CD14-positive monocyte (primary cell): ENCODE results near the gene PTGIR. TPM values are rescaled to one million over a fixed set of nuclear protein-coding genes. Genes with fewer than 3 reads are reported as not detected.

Source experiments
- DNase-seq, 3 donors: peaks; one replicate each; pipeline ENCODE4 v3.0.0-alpha.2; 2011 to 2022
- H2AFZ ChIP-seq: 2 replicates; pipeline ENCODE4 v1.6.0; 2012; ENCODE audit warnings: mild to moderate bottlenecking, low read depth, low read length, inconsistent platforms; ENCODE audit not compliant: insufficient read depth, poor library complexity, severe bottlenecking
- H3K27ac ChIP-seq, 2 donors: 1 replicate in 1 of 2; 2 replicates in 1 of 2; pipeline ENCODE4 v1.5.1; 2012 to 2013; ENCODE audit warnings: low read length in 2 of 2, control low read depth in 1 of 2, inconsistent platforms in 1 of 2, low read depth in 1 of 2, mild to moderate bottlenecking in 1 of 2
- H3K27me3 ChIP-seq, 2 donors: one replicate each; pipeline versions ENCODE4 v1.6.0 to v1.6.1; 2011 to 2013; ENCODE audit warnings: low read length in 2 of 2; ENCODE audit not compliant: control insufficient read depth in 2 of 2, insufficient read depth in 2 of 2
- H3K36me3 ChIP-seq, 2 donors: replicated peaks in 1 of 2; 1 replicate in 1 of 2; 2 replicates in 1 of 2; pipeline versions ENCODE4 v1.5.1 to v1.6.1; 2012 to 2013; ENCODE audit warnings: low read length in 2 of 2, control low read depth in 1 of 2, inconsistent platforms in 1 of 2, mild to moderate bottlenecking in 1 of 2; ENCODE audit not compliant: insufficient read depth in 2 of 2, control insufficient read depth in 1 of 2
- H3K4me1 ChIP-seq, 2 donors: 1 replicate in 1 of 2; 2 replicates in 1 of 2; pipeline versions ENCODE4 v1.5.1 to v1.6.1; 2012 to 2013; ENCODE audit warnings: low read length in 2 of 2, control low read depth in 1 of 2, inconsistent platforms in 1 of 2, mild to moderate bottlenecking in 1 of 2, moderate library complexity in 1 of 2; ENCODE audit not compliant: insufficient read depth in 2 of 2, control insufficient read depth in 1 of 2
- H3K4me2 ChIP-seq: replicated peaks from 2 replicates; pipeline ENCODE3; 2012; ENCODE audit warnings: low read length, moderate library complexity, mild to moderate bottlenecking; ENCODE audit not compliant: poor library complexity, severe bottlenecking; ENCODE audit errors: extremely low read depth
- H3K4me3 ChIP-seq, 3 experiments: fragments of 200-600 bp in 1 of 3; sonication (generic) in 1 of 3; replicated peaks in 1 of 3; 1 replicate in 2 of 3; 2 replicates in 1 of 3; pipeline ENCODE4 v1.5.1; 2011 to 2013; ENCODE audit warnings: low read length in 3 of 3, mild to moderate bottlenecking in 3 of 3, control low read depth in 2 of 3, low read depth in 2 of 3, inconsistent platforms in 1 of 3, moderate library complexity in 1 of 3
- H3K79me2 ChIP-seq: 2 replicates; pipeline ENCODE4 v1.6.0; 2012; ENCODE audit warnings: mild to moderate bottlenecking, control low read depth, inconsistent platforms, low read length, moderate library complexity; ENCODE audit not compliant: insufficient read depth
- H3K9ac ChIP-seq: 2 replicates; pipeline ENCODE4 v1.6.0; 2017; ENCODE audit warnings: low read length, mild to moderate bottlenecking; ENCODE audit not compliant: insufficient read depth, poor library complexity, severe bottlenecking
- H3K9me3 ChIP-seq, 2 donors: replicated peaks in 1 of 2; 1 replicate in 1 of 2; 2 replicates in 1 of 2; pipeline versions ENCODE4 v1.5.1 to v1.6.1; 2012 to 2013; ENCODE audit warnings: low read length in 2 of 2, control low read depth in 1 of 2; ENCODE audit not compliant: control insufficient read depth in 1 of 2, insufficient read depth in 1 of 2
- H4K20me1 ChIP-seq: 2 replicates; pipeline ENCODE4 v1.6.0; 2012; ENCODE audit warnings: mild to moderate bottlenecking, low read length, control low read depth, moderate library complexity; ENCODE audit not compliant: insufficient read depth
- H3K27ac Mint-ChIP-seq, 7 donors: one replicate each; pipeline ENCODE4 v1.8.0; 2020; ENCODE audit warnings: mild to moderate bottlenecking in 7 of 7, mixed read lengths in 7 of 7, moderate library complexity in 6 of 7, inconsistent platforms in 2 of 7
- H3K27me3 Mint-ChIP-seq, 3 donors: one replicate each; pipeline ENCODE4 v1.8.0; 2021 to 2022; ENCODE audit warnings: low read depth in 3 of 3, mild to moderate bottlenecking in 3 of 3, mixed read lengths in 3 of 3, moderate library complexity in 3 of 3, inconsistent platforms in 1 of 3
- H3K36me3 Mint-ChIP-seq, 2 donors: one replicate each; pipeline ENCODE4 v1.8.0; 2020; ENCODE audit warnings: mixed read lengths in 2 of 2, inconsistent platforms in 1 of 2, mild to moderate bottlenecking in 1 of 2
- H3K4me1 Mint-ChIP-seq: one replicate; pipeline ENCODE4 v1.8.0; 2020; ENCODE audit warnings: mild to moderate bottlenecking, mixed read lengths
- H3K4me3 Mint-ChIP-seq, 2 donors: one replicate each; pipeline ENCODE4 v1.8.0; 2020; ENCODE audit warnings: mild to moderate bottlenecking in 2 of 2, mixed read lengths in 2 of 2, moderate library complexity in 1 of 2
- H3K9me3 Mint-ChIP-seq, 7 donors: one replicate each; pipeline ENCODE4 v1.8.0; 2020 to 2022; ENCODE audit warnings: mixed read lengths in 7 of 7, mild to moderate bottlenecking in 6 of 7, moderate library complexity in 6 of 7, inconsistent platforms in 2 of 7
- WGBS: methylation state at CpG from one replicate; pipeline ENCODE4 v1.1.5; 2013; ENCODE audit warnings: missing lambda C conversion rate; ENCODE audit not compliant: insufficient coverage; 5-methylcytosine and 5-hydroxymethylcytosine counted together
- intact Hi-C, 2 donors: fragments of 100-400 bp; cut with micrococcal nuclease; formaldehyde crosslinking; loops; one replicate each; pipeline versions ENCODE4 v1.15.0 to v1.15.1; 2023
- polyA plus RNA-seq, 3 donors: library from polyadenylated mRNA; depleted of rRNA in 1 of 3; unstranded in 2 of 3; stranded (reverse) in 1 of 3; fragments of 300-500 nt in 2 of 3; fragments of >200 nt in 1 of 3; fragmentation: Illumina TruSeq in 2 of 3; gene quantifications; 1 replicate in 2 of 3; 2 replicates in 1 of 3; pipeline ENCODE4 v1.2.3, GENCODE V29; 2012 to 2021
- TF ChIP-seq, protein P1 (sequence below): fragments of 200-600 bp; IDR thresholded peaks from one replicate; pipeline ENCODE4 v1.8.0; 2022; ENCODE audit warnings: antibody characterized with exemption, mild to moderate bottlenecking

PTGIR gene
- polyA plus RNA-seq, 3 donors, result 12.8 to 51.2 (median 14.1) TPM

- Histone ChIP-seq H3K36me3 (peaks cover 0 to 4% of the 10 kb centered on the region in 2 donors), H3K9me3 (no peaks in the 10 kb centered on the region), H3K27ac (peak overlapping the region; percentile 0 to 75), H3K4me1 (peaks cover 75 to 80% of the 10 kb centered on the region in 2 donors), H3K9ac (peak overlapping the region; percentile 59), H3K27me3 (no peaks in the 10 kb centered on the region), H3K79me2 (peaks cover 6% of the 10 kb centered on the region), H3K4me3 (peak overlapping the region; percentile 22 to 75 (median 48)), H2AFZ (no peak overlapping the region), H4K20me1 (no peaks in the 10 kb centered on the region), H3K4me2 (peak overlapping the region; percentile 69)
- Mint-ChIP-seq H3K27me3 (peaks cover 6 to 9% (median 8%) of the 10 kb centered on the region in 3 donors), H3K36me3 (peaks cover 24 to 26% of the 10 kb centered on the region in 2 donors), H3K4me3 (peak overlapping the region; percentile 87 to 100), H3K4me1 (peaks cover 77% of the 10 kb centered on the region), H3K9me3 (peaks cover 0 to 2% (median 0%) of the 10 kb centered on the region in 7 donors), H3K27ac (peak overlapping the region in 6 of 7 donors; percentile 40 to 96 (median 92))
- DNase-seq, result no peak
- WGBS, result 87% methylated on average over 28 of the region's 35 CpGs
- intact Hi-C loops, result no loop called here
- TF ChIP-seq, protein P1, sequence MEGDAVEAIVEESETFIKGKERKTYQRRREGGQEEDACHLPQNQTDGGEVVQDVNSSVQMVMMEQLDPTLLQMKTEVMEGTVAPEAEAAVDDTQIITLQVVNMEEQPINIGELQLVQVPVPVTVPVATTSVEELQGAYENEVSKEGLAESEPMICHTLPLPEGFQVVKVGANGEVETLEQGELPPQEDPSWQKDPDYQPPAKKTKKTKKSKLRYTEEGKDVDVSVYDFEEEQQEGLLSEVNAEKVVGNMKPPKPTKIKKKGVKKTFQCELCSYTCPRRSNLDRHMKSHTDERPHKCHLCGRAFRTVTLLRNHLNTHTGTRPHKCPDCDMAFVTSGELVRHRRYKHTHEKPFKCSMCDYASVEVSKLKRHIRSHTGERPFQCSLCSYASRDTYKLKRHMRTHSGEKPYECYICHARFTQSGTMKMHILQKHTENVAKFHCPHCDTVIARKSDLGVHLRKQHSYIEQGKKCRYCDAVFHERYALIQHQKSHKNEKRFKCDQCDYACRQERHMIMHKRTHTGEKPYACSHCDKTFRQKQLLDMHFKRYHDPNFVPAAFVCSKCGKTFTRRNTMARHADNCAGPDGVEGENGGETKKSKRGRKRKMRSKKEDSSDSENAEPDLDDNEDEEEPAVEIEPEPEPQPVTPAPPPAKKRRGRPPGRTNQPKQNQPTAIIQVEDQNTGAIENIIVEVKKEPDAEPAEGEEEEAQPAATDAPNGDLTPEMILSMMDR, result no peak
Observed at GRCh38 chr19:46623915-46624502, 880 bp downstream of the PTGIR start.

DNA sequence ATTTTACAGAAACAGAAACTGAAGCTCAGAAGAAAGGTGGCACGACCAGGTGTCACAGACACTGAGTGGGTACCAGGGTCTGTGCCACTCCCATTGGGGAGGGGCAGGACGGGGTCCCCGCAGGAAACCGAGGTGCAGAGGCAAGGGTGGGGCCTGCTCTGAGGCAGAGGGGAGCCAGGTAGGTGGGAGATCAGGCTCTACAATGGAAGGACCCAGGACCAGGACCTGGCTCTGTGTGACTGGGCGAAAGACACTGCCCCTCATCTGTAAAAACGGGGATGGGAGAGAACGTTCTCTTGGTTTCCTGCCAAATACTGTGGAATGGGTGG lies 2.8 kb downstream of the PTGIR start:
- Mint-ChIP-seq H3K4me1 (peaks cover 82% of the 10 kb centered on the region), H3K4me3 (peak overlapping the region in 1 of 2 donors; percentile 67), H3K27me3 (peaks cover 8 to 10% (median 10%) of the 10 kb centered on the region in 3 donors), H3K27ac (peak overlapping the region in 2 of 7 donors; percentile 62 to 91), H3K9me3 (peaks cover 0 to 2% (median 0%) of the 10 kb centered on the region in 7 donors), H3K36me3 (peaks cover 22 to 26% of the 10 kb centered on the region in 2 donors)
- Histone ChIP-seq H3K4me1 (peaks cover 90 to 99% of the 10 kb centered on the region in 2 donors), H3K9me3 (no peaks in the 10 kb centered on the region), H3K36me3 (peaks cover 0 to 4% of the 10 kb centered on the region in 2 donors), H4K20me1 (no peaks in the 10 kb centered on the region), H3K4me3 (peak overlapping the region in 1 of 3 experiments; percentile 8), H3K79me2 (peaks cover 6% of the 10 kb centered on the region), H3K27me3 (peaks cover 0 to 4% of the 10 kb centered on the region in 2 donors), H3K27ac (no peak overlapping the region), H3K4me2 (peak overlapping the region; percentile 6), H2AFZ (no peak overlapping the region), H3K9ac (no peak overlapping the region)
- intact Hi-C loops, result no loop called here
- no peak for DNase-seq
- WGBS, result 50% methylated on average over 3 of the region's 7 CpGs
- TF ChIP-seq, protein P1, result no peak
